Epidermal melanocyte (primary cell): ENCODE results near the gene MAP3K10.

ENCODE experiments used
- DNase-seq: peaks from one replicate; pipeline ENCODE4 v3.0.0; 2011; ENCODE audit warnings: low spot score; ENCODE audit not compliant: insufficient read length

The MAP3K10 gene

DNA sequence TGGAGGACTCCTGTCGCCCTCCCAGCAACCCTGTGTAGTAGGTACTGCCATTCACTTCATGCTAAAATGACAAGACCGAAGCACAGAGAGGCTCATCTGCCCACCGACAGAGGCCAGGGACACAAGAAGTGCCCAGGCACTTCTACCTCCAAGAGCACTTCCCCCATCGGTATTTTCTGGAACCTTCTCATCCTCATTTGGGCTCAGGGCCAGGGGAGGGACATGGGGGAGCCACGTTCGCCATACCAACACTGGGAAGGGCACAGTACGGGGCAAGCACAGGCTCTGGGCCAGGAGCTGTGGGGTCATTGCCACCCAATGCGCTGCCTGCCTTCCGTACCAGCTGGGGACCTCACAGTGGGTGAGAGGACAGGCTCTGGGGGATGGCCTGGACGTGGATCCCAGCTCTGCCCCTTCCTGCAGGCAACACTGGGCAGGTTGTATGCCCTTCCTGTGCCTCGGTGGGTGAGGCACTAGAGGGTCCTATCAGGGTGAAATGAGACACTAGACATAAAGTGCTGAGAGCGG lies 56.6 kb downstream of the MAP3K10 start:
- no peak for DNase-seq

DNA sequence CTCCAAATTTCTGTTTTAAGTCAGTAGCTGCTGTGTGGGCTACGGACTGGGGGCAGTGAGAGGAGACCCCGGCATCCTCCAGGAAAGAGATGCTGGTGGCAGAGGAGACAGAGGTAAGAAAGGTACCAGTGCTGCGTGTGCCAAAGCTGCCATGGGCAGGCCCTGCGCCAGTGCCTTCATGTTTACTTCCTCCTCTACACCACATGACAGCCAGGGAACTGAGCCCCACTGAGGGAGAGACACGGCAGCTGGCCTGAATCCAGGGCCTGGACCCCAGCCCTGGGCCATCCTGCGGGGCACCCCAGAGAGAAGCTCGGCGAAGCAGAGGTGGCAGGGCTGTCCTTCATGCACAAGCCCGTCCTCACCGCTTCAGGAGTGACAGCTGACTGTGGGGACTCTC lies 58.0 kb downstream of the MAP3K10 start:
- no peak for DNase-seq

DNA sequence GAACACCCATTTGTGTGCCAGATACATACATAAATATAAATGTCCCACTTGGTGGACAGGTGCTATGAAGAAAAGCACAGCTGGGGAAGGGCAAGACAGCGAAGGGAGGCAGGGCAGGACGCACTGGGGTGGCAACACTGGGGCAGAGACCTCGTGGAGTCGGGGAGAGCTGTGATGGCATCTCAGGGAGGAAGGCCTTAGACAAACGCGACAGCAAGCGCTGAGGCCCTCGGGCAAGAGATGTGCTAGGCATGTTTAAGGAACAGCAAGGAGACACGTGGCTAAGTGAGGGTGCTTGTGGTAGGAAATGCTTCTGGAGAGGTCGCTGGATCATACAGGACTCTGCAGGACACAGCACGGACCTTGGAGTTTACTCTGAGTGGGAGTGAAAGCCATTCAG lies 58.6 kb downstream of the MAP3K10 start:
- DNase-seq = no peak

DNA sequence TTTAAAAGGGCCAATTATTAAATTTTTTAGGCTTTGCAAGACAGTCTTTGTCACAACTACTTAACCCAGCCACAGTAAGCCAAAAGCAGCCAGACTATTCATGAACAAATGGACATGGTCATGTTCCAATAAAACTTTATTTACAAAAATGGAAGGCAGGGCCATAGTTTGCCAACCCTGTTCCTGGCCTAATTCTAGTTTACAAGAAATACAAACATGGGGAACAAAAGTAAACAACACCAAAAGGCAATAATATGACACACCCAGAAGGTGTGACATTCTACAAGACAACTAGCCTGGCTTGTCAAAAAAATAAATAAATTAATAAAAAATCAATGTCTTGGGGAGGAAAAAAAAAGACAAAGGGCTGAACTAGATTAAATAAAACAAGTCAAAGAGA lies 60.0 kb downstream of the MAP3K10 start:
- no peak for DNase-seq

- DNase-seq = no peak
Observed at GRCh38 chr19:40251991-40252390, 60.8 kb downstream of the MAP3K10 start.

- no peak for DNase-seq
Observed at GRCh38 chr19:40252395-40252794, 61.2 kb downstream of the MAP3K10 start.

DNA sequence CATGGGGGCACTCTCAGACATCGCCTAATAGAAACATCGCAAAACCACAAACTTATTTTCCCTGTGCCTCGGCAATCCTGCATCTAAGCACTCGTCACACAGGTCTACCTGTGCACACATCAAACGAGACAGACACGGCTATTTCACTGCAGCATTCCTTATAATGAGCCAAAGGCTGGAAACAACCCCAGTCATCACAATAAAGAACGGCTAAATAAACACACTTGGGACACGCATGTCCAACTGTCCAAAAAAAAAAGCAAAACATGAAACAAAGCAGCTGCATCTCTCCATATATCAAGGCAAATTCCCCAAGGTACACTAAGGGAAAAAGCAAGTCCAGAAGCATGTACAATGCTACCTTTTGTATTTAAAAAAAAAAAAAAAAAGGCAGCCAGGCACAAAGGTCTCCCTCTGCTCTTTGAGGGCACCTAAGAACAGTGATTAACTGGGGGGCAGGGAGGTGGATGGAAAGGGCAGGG lies 62.4 kb downstream of the MAP3K10 start:
- no peak for DNase-seq

DNA sequence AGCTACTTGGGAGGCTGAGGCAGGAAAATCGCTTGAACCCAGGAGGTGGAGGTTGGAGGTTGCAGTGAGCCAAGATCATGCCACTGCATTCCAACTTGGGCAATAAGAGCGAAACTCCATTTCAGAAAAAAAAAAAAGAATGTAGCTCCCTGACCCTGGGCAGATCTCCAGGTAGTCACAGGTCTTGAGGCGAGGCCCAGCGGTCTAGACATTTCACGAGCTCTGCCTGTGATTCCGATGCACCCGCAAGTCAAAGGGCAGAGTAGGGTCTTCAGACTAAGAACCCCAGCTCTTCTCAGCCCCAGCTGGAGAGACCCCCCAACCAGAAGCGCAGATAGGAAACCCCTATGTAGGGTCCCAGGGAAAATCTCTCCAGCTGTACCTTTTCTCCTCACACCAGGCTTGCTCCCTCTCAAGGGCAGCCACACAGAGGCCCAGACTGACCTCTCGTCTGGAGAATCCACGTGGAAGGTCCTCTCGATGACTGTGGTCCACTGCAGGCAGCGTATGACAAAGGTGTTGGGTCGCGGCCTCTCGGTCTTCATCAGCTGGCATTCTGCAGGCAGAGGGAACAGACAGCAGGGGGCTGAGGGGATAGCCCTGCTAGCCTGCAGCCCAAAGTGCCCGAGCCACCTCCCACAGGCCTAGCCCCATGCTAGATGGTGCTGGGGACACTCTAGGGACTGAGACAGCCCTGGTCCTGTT lies 63.6 kb downstream of the MAP3K10 start:
- no peak for DNase-seq

DNA sequence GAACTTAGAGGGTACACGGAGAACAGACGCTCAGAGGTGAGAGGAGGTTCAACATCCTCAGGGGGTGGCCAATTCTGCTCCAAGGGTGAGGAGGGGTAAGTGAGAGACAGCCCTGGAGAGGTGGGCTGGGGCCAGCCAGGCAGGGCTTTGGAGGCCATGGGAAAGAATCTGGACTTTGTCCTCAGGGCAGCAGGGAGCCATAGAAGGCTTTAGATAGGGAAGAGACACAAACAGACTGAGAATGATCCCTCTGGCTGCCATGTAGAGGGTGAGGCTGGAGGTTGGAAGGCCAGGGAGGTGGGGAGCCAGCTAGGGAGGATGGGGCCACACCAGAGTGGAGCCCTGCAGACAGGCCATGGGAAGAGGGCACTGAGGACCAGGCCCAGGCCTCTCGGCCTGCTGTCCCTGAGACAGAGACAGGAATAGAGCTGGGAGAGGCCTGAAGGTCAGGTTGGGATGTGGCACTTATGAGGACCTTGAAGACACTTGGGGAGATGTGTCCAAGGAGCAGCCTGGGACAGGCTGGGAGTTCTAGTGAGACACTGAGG lies 64.5 kb downstream of the MAP3K10 start:
- no peak for DNase-seq

GRCh38 chr19:40256512-40256911 lies 65.3 kb downstream of the MAP3K10 start:
- no peak for DNase-seq

DNA sequence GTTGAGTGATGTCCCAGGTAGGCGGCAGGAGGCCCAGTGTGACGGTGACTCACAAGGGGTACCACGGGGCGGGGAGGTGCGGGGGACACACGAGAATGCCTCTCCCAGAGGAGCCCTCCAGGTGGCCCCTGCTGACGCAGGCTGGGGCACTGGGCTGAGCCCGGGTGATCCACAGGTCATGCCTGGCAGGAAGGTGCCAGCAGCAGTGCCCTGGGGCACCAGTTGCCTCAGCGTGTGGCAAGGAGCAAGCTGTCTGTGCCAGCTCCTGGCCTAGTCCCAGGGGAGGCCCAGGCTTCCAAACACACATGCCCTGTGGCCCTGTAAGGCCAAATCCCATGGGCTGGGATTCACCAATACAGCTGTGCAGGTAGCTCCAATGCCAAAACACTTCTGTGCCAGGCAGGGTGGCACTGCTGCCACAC lies 65.9 kb downstream of the MAP3K10 start:
- DNase-seq = no peak

DNA sequence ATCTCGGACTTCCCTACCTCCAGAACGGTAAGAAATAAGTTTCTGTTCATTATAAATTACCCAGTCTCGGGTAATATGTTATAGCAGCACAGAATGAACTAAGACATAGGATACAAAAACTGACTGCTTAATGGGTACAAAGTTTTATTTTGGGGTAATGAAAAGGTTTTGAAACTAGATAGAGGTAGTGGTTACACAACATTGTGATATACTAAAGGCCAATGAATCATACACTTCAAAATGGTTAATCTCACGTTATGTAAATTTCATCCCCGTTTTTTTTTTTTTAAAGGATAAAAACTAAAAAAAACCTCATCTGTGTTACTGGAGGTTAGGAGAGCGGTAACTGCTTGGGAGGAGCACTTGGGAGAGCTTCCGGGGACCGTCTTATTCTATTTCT lies 70.4 kb downstream of the MAP3K10 start:
- DNase-seq = no peak

- DNase-seq = no peak
Observed at GRCh38 chr19:40262422-40262821, 71.2 kb downstream of the MAP3K10 start.

GRCh38 chr19:40263440-40264313 lies 72.5 kb downstream of the MAP3K10 start:
- DNase-seq = no peak

DNA sequence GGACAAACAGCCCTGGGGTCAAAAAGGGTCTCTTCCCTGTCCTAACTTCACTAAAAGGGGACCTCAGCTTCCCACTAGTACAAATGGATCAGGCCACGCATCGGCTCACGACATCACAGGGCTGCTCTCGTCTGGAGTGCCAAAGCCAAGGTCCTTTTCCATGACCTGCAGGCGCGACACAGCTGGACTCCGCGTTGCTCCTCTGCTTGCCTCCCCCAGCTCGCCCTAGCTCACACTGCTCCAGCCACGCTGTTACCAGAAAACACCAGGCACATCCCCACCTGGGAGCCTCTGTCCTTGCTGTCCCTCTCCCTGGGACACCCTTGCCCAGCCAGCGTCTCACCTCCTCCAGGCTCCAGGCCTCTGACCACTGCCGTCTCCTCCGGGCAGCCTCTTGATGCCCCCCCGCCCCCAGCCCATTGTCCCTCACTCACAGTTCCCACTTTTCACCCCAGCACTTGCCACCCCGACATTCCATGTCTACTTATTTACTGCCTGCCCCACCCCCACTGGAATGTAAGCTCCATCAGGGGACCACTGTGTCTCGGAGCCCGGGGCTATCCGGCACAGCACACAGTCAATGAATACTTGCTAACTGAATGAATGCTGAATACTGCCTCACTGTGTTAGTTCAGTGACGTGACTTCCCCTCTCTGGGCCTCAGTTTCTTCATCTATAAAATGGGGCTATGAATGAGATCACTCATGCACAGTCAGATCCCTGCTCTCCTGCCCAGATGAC lies 73.3 kb downstream of the MAP3K10 start:
- no peak for DNase-seq
